Astrocyte of the cerebellum (primary cell): Measurements from ENCODE around the gene ABCA9.

ENCODE experiments used
- DNase-seq: peaks from one replicate; pipeline ENCODE4 v3.0.0-alpha.2; 2011; ENCODE audit warnings: low read depth
- H3K4me3 ChIP-seq: 2 replicates; pipeline ENCODE4 v1.5.1; 2011; ENCODE audit warnings: mild to moderate bottlenecking, low read depth, low read length, moderate library complexity
- CTCF ChIP-seq: IDR thresholded peaks from 2 replicates; pipeline ENCODE4 v1.5.1; 2012; ENCODE audit warnings: low read length, low read depth, moderate library complexity, mild to moderate bottlenecking; ENCODE audit errors: missing control alignments
- in situ Hi-C: cut with HindIII; loops from 2 replicates; pipeline ENCODE4 v1.10.0; 2017; ENCODE audit warnings: low sequenced_read_pairs

The ABCA9 gene

GRCh38 chr17:68924793-68925720, 135.7 kb downstream of the ABCA9 start:
- H3K4me3 ChIP-seq = no peak overlapping the region
- no peak for TF ChIP-seq CTCF
- in situ Hi-C loops = no loop called here
- no peak for DNase-seq
